GM23338 (cell line): ENCODE measurements around the gene PTPN9.
"Not testable (repeated sequence)": the region's sequence is repeated elsewhere in the genome, so short reads cannot be mapped to it uniquely, and the experiment has no call there.

Experiments used
- CREB1 ChIP-seq: fragments of 250-450 bp; sonication (Bioruptor Pico); IDR thresholded peaks from 2 replicates; pipeline ENCODE4 v1.5.0; 2020; ENCODE audit warnings: low read depth, mild to moderate bottlenecking, moderate library complexity
- CTCF ChIP-seq, 2 experiments: fragments of 200-600 bp in 1 of 2; sonication (generic) in 1 of 2; conservative IDR thresholded peaks; 2 replicates each; pipeline versions ENCODE4 v1.5.1 to v1.6.1; 2016 to 2017; ENCODE audit warnings: antibody characterized with exemption in 2 of 2, low read depth in 2 of 2, mild to moderate bottlenecking in 2 of 2, moderate library complexity in 1 of 2
- EZH2 ChIP-seq: fragments of 200-600 bp; sonication (generic); IDR thresholded peaks from one replicate; pipeline ENCODE4 v1.8.0; 2017; ENCODE audit warnings: antibody characterized with exemption, mild to moderate bottlenecking, low read depth; ENCODE audit not compliant: unreplicated experiment
- EZH2phosphoT487 ChIP-seq: fragments of 200-600 bp; sonication (generic); IDR thresholded peaks from one replicate; pipeline ENCODE4 v1.8.1; 2018; ENCODE audit warnings: antibody characterized with exemption; ENCODE audit not compliant: unreplicated experiment
- JUNB ChIP-seq: IDR thresholded peaks from one replicate; pipeline ENCODE4 v1.6.1; 2016; ENCODE audit warnings: antibody characterized with exemption; ENCODE audit not compliant: unreplicated experiment
- NANOG ChIP-seq: IDR thresholded peaks from 2 replicates; pipeline ENCODE4 v1.6.1; 2016; ENCODE audit warnings: antibody characterized with exemption, borderline replicate concordance
- POLR2AphosphoS5 ChIP-seq: IDR thresholded peaks from 2 replicates; pipeline ENCODE4 v1.6.1; 2016; ENCODE audit warnings: antibody characterized with exemption, low read depth
- REST ChIP-seq: IDR thresholded peaks from one replicate; pipeline ENCODE4 v1.6.1; 2018; ENCODE audit warnings: antibody characterized with exemption; ENCODE audit not compliant: unreplicated experiment
- STAT1 ChIP-seq: IDR thresholded peaks from one replicate; pipeline ENCODE4 v1.6.1; 2016; ENCODE audit warnings: antibody characterized with exemption; ENCODE audit not compliant: unreplicated experiment
- ZNF114 ChIP-seq: fragments of 250-450 bp; sonication (Bioruptor Pico); IDR thresholded peaks from 2 replicates; pipeline ENCODE4 v1.5.0; 2020; ENCODE audit warnings: mild to moderate bottlenecking, moderate library complexity
- ZNF331 ChIP-seq: fragments of 250-450 bp; sonication (Bioruptor Pico); IDR thresholded peaks from 2 replicates; pipeline ENCODE4 v1.5.0; 2020; ENCODE audit warnings: low read depth, mild to moderate bottlenecking, moderate library complexity
- ZNF462 ChIP-seq: fragments of 250-450 bp; sonication (Bioruptor Pico); IDR thresholded peaks from 2 replicates; pipeline ENCODE4 v1.5.0; 2020; ENCODE audit warnings: mild to moderate bottlenecking, moderate library complexity
- TF ChIP-seq, protein P1 (sequence below): IDR thresholded peaks from 2 replicates; pipeline ENCODE4 v1.6.1; 2016; ENCODE audit warnings: antibody characterized with exemption

DNA sequence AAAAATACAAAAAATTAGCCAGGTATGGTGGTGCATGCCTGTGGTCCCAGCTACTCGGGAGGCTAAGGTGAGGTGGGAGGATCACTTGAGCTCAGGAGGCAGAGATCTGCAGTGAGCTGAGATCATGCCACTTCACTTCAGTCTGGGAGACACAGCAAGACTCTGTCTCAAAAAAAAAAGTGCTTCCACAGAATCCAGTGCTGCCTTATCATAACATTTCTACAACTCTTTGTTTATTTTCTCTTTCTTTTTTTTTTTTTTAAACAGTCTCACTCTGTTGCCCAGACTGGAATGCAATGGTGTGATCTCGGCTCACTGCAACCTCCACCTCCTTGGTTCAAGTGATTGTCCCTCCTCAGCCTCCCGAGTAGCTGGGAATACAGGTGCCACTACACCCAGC lies 53.4 kb downstream of the PTPN9 start:
- TF ChIP-seq EZH2; CTCF (conservative IDR thresholded peaks at IDR 0.05; ENCODE audit: low read depth in 2 of 2); REST; JUNB; EZH2phosphoT487; POLR2AphosphoS5; CREB1 (CRISPR knock-in tag); ZNF114; NANOG; STAT1; ZNF331; ZNF462 (CRISPR knock-in tag): not testable (repeated sequence)
- TF ChIP-seq, protein P1, sequence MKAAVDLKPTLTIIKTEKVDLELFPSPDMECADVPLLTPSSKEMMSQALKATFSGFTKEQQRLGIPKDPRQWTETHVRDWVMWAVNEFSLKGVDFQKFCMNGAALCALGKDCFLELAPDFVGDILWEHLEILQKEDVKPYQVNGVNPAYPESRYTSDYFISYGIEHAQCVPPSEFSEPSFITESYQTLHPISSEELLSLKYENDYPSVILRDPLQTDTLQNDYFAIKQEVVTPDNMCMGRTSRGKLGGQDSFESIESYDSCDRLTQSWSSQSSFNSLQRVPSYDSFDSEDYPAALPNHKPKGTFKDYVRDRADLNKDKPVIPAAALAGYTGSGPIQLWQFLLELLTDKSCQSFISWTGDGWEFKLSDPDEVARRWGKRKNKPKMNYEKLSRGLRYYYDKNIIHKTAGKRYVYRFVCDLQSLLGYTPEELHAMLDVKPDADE, result not testable (repeated sequence)
